Measurements from ENCODE around the gene NYNRIN. TPM values are rescaled to one million over a fixed set of nuclear protein-coding genes. Genes with fewer than 3 reads are reported as not detected.

The NYNRIN gene
- total and polyA plus RNA-seq, 10 of the 15 experiments (the other 5 are each of a cell fraction or from before 2014, with no cell fraction given), result under 0.01 to 0.15 (median 0.01) TPM; not detected in 5

- no peak for TF ChIP-seq E2F4 (IDR thresholded peaks at IDR 0.05; ENCODE audit: low read depth, low read length)
- TF ChIP-seq BMI1 (IDR thresholded peaks at IDR 0.05; ENCODE audit: borderline replicate concordance), result peak; percentile 77; the same call in 1 of the 2 replicates
- TF ChIP-seq RFX5 (IDR thresholded peaks at IDR 0.05; ENCODE audit: low read depth, low read length), result no peak
- TF ChIP-seq WRNIP1 (IDR thresholded peaks at IDR 0.05; ENCODE audit: borderline replicate concordance, low read depth, low read length), result no peak
- peak; percentile 24 for TF ChIP-seq BCL3 (IDR thresholded peaks at IDR 0.05; ENCODE audit: borderline replicate concordance, insufficient read depth, low read depth, low read length, poor library complexity, severe bottlenecking)
- no peak for TF ChIP-seq JUNB (IDR thresholded peaks at IDR 0.05)
- TF ChIP-seq FOXM1 (IDR thresholded peaks at IDR 0.05; ENCODE audit: low read depth, low read length), result no peak
- TF ChIP-seq POU2F2 (IDR thresholded peaks at IDR 0.05; ENCODE audit: borderline replicate concordance, low read depth, low read length), result no peak
- TF ChIP-seq BACH1 (IDR thresholded peaks at IDR 0.05; ENCODE audit: borderline replicate concordance), result peak; percentile 57; the same call in 1 of the 2 replicates
- peak; percentile 38 for TF ChIP-seq MXI1 (IDR thresholded peaks at IDR 0.05; ENCODE audit: low read depth, low read length)
- TF ChIP-seq POLR2AphosphoS2 (IDR thresholded peaks at IDR 0.05; ENCODE audit: low read depth, low read length), result no peak
- TF ChIP-seq MTA3 (IDR thresholded peaks at IDR 0.05; ENCODE audit: borderline replicate concordance, low read length), result no peak
- TF ChIP-seq HCFC1 (IDR thresholded peaks at IDR 0.05; ENCODE audit: low read length), result no peak
- TF ChIP-seq CHD4 (IDR thresholded peaks at IDR 0.05), result no peak
- TF ChIP-seq MTA2 (IDR thresholded peaks at IDR 0.05; ENCODE audit: low read depth), result peak; percentile 45; the same call in 1 of the 2 replicates
- peak in 1 of 2 experiments; percentile 15; a peak in 1 of 4 replicates for TF ChIP-seq IKZF2 (IDR thresholded peaks at IDR 0.05)
- TF ChIP-seq STAT1 (conservative IDR thresholded peaks at IDR 0.05), result no peak
- no peak for TF ChIP-seq SIX5 (IDR thresholded peaks at IDR 0.05; ENCODE audit: low read depth, low read length, severe bottlenecking)
- no peak for TF ChIP-seq RAD21 (IDR thresholded peaks at IDR 0.05; ENCODE audit: insufficient read depth, low read depth, low read length)
- no peak for TF ChIP-seq NFYB (IDR thresholded peaks at IDR 0.05; ENCODE audit: insufficient read depth, low read depth, low read length)
- no peak for TF ChIP-seq FOXK2 (IDR thresholded peaks at IDR 0.05)
- peak; percentile 93 for TF ChIP-seq GATAD2B (conservative IDR thresholded peaks at IDR 0.05; ENCODE audit: low read depth)
- TF ChIP-seq EZH2 (IDR thresholded peaks at IDR 0.05; ENCODE audit: borderline replicate concordance, control insufficient read depth, low read depth, low read length), result no peak
- TF ChIP-seq, protein P1, sequence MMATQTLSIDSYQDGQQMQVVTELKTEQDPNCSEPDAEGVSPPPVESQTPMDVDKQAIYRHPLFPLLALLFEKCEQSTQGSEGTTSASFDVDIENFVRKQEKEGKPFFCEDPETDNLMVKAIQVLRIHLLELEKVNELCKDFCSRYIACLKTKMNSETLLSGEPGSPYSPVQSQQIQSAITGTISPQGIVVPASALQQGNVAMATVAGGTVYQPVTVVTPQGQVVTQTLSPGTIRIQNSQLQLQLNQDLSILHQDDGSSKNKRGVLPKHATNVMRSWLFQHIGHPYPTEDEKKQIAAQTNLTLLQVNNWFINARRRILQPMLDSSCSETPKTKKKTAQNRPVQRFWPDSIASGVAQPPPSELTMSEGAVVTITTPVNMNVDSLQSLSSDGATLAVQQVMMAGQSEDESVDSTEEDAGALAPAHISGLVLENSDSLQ (IDR thresholded peaks at IDR 0.05), result no peak
- no peak for TF ChIP-seq RELA (IDR thresholded peaks at IDR 0.05; ENCODE audit: borderline replicate concordance, partially characterized antibody)
- TF ChIP-seq CREM (IDR thresholded peaks at IDR 0.05; ENCODE audit: low read depth), result peak; percentile 28; the same call in 1 of the 2 replicates
- TF ChIP-seq, protein P2, sequence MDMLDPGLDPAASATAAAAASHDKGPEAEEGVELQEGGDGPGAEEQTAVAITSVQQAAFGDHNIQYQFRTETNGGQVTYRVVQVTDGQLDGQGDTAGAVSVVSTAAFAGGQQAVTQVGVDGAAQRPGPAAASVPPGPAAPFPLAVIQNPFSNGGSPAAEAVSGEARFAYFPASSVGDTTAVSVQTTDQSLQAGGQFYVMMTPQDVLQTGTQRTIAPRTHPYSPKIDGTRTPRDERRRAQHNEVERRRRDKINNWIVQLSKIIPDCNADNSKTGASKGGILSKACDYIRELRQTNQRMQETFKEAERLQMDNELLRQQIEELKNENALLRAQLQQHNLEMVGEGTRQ (IDR thresholded peaks at IDR 0.05; ENCODE audit: borderline replicate concordance, low read depth, low read length), result no peak
- TF ChIP-seq TCF7 (IDR thresholded peaks at IDR 0.05; ENCODE audit: borderline replicate concordance), result no peak
- no peak; the same call in 1 of the 2 replicates for TF ChIP-seq TARDBP (IDR thresholded peaks at IDR 0.05; ENCODE audit: borderline replicate concordance)
These were observed 30.1 kb upstream of the NYNRIN start (continued) for GRCh38 chr14:24368562-24369252.
